Measurements from ENCODE around the gene NF1.
"Not testable (repeated sequence)": the region's sequence is repeated elsewhere in the genome, so short reads cannot be mapped to it uniquely, and the experiment has no call there.

- TF ChIP-seq CTCF (IDR thresholded peaks at IDR 0.05; ENCODE audit: insufficient read depth, low read length, poor library complexity, severe bottlenecking); EZH2phosphoT487 (conservative IDR thresholded peaks at IDR 0.05; ENCODE audit: low read length): not testable (repeated sequence)
These were observed 4.1 kb upstream of the NF1 start for GRCh38 chr17:31090650-31091049.

Measured in SU-DHL-6 (cell line).